Measurements from ENCODE around the gene WFDC10A. TPM values are rescaled to one million over a fixed set of nuclear protein-coding genes. Genes with fewer than 3 reads are reported as not detected.

WFDC10A gene
- total RNA-seq, 1 experiment from 2014 or later = not detected

- no peak for ATAC-seq
- CTCF ChIA-PET = no interaction called here
Measured at GRCh38 chr20:45670139-45670538, 40.6 kb downstream of the WFDC10A start, which contains the start of gene WFDC11. Gene WFDC11 (minus strand): TSS chr20:45670239. CDS start chr20:45650600, 19,639 bp downstream.

More at GRCh38 chr20:45670139-45670538, 40.6 kb downstream of the WFDC10A start, which contains the start of gene WFDC11:
- Mint-ChIP-seq H3K4me1 (no peaks in the 10 kb centered on the region), H3K27me3 (ENCODE audit: low read depth) (no peaks in the 10 kb centered on the region), H3K4me3 (no peak within 1 kb of the TSS), H3K27ac (no peak within 1 kb of the TSS), H3K9me3 (peaks cover 52% of the 10 kb centered on the region), H3K36me3 (peaks cover 6% of the 10 kb centered on the region)
- POLR2A ChIA-PET = no interaction called here
- no peak for DNase-seq (ENCODE audit: low spot score)
- no peak for TF ChIP-seq SP1 (CRISPR knock-in tag; conservative IDR thresholded peaks at IDR 0.05)
- TF ChIP-seq OVOL2 (CRISPR knock-in tag; IDR thresholded peaks at IDR 0.05; ENCODE audit: borderline replicate concordance) = no peak
- no peak for TF ChIP-seq ZNF425 (CRISPR knock-in tag; conservative IDR thresholded peaks at IDR 0.05)
- TF ChIP-seq FOXJ3 (CRISPR knock-in tag; IDR thresholded peaks at IDR 0.05; ENCODE audit: borderline replicate concordance) = no peak
- TF ChIP-seq CTCF (IDR thresholded peaks at IDR 0.05) = no peak
- no peak for TF ChIP-seq HMGA2 (CRISPR knock-in tag; IDR thresholded peaks at IDR 0.05)
- no peak for TF ChIP-seq ZBTB43 (CRISPR knock-in tag; IDR thresholded peaks at IDR 0.05)
- no peak for TF ChIP-seq PRRX2 (CRISPR knock-in tag; IDR thresholded peaks at IDR 0.05)
- TF ChIP-seq SOX15 (CRISPR knock-in tag; IDR thresholded peaks at IDR 0.05) = no peak
- no peak for TF ChIP-seq ATF2 (CRISPR knock-in tag; IDR thresholded peaks at IDR 0.05; ENCODE audit: borderline replicate concordance, low read depth)
- TF ChIP-seq ZNF396 (CRISPR knock-in tag; IDR thresholded peaks at IDR 0.05; ENCODE audit: borderline replicate concordance) = no peak
- TF ChIP-seq ZNF416 (CRISPR knock-in tag; IDR thresholded peaks at IDR 0.05) = no peak
- no peak for TF ChIP-seq ZNF281 (CRISPR knock-in tag; IDR thresholded peaks at IDR 0.05)

All from WTC11 (cell line).